IMR-90 (cell line): ENCODE results near the gene GRM2. TPM values are rescaled to one million over a fixed set of nuclear protein-coding genes. Genes with fewer than 3 reads are reported as not detected.

ENCODE experiments used
- ATAC-seq: fragments of 200-7000 bp; cut with Tn5 transposase; 2 replicates; pipeline ENCODE4 v1.9.1; 2020; ENCODE audit warnings: low read depth, mild to moderate bottlenecking, moderate library complexity
- BruUV-seq: library from RNA; stranded (reverse); fragments of 400-500 nt; replicated peaks from 2 replicates; lab custom pipeline; 2021; lab: Mats Ljungman, UMichigan
- CTCF ChIA-PET: fragments of 300-600 bp; formaldehyde crosslinking; extraction: SDS; loops from one replicate; lab custom pipeline; 2021; ENCODE audit warnings: antibody characterized with exemption; lab: Yijun Ruan, JAX
- POLR2A ChIA-PET: fragments of 300-600 bp; sonication (Branson Sonifier 250); formaldehyde crosslinking; loops from one replicate; lab custom pipeline; 2022; ENCODE audit warnings: antibody characterized with exemption; ENCODE audit not compliant: unreplicated experiment; lab: Charles Lee
- DNase-seq: peaks from one replicate; pipeline ENCODE4 v3.0.0; 2013
- H2AFZ ChIP-seq: replicated peaks from 2 replicates; pipeline ENCODE3; 2013; ENCODE audit warnings: low read length, mild to moderate bottlenecking; ENCODE audit not compliant: poor library complexity
- H2AK5ac ChIP-seq: 2 replicates; pipeline ENCODE4 v1.6.1; 2013; ENCODE audit warnings: low read depth, low read length, inconsistent platforms
- H2AK9ac ChIP-seq: replicated peaks from 2 replicates; pipeline ENCODE3; 2013; ENCODE audit warnings: mild to moderate bottlenecking, low read depth, low read length, moderate library complexity; ENCODE audit not compliant: poor library complexity
- H2BK120ac ChIP-seq: 2 replicates; pipeline ENCODE4 v1.6.1; 2013; ENCODE audit warnings: low read depth, low read length, inconsistent platforms
- H2BK15ac ChIP-seq: 3 replicates; pipeline ENCODE4 v1.6.1; 2013; ENCODE audit warnings: low read depth, low read length, inconsistent platforms
- H2BK20ac ChIP-seq: 2 replicates; pipeline ENCODE4 v1.6.1; 2013; ENCODE audit warnings: low read depth, mild to moderate bottlenecking, inconsistent platforms, low read length, moderate library complexity
- H2BK5ac ChIP-seq: 2 replicates; pipeline ENCODE4 v1.6.1; 2013; ENCODE audit warnings: mild to moderate bottlenecking, low read depth, low read length, inconsistent platforms; ENCODE audit not compliant: poor library complexity, severe bottlenecking
- H3K14ac ChIP-seq: replicated peaks from 2 replicates; pipeline ENCODE4 v1.6.1; 2013; ENCODE audit warnings: low read depth, low read length, inconsistent platforms
- H3K18ac ChIP-seq: 2 replicates; pipeline ENCODE4 v1.6.1; 2013; ENCODE audit warnings: low read depth, low read length, control low read depth
- H3K23ac ChIP-seq: 2 replicates; pipeline ENCODE4 v1.6.1; 2013; ENCODE audit warnings: low read depth, low read length, inconsistent platforms
- H3K27ac ChIP-seq: 2 replicates; pipeline ENCODE4 v1.5.1; 2013; ENCODE audit warnings: mild to moderate bottlenecking, control low read depth, low read length; ENCODE audit not compliant: insufficient read depth
- H3K27me3 ChIP-seq: 2 replicates; pipeline ENCODE4 v1.6.1; 2013; ENCODE audit warnings: low read length; ENCODE audit not compliant: control insufficient read depth, insufficient read depth
- H3K36me3 ChIP-seq: 2 replicates; pipeline ENCODE4 v1.6.1; 2013; ENCODE audit warnings: low read length, mixed read lengths; ENCODE audit not compliant: control insufficient read depth, insufficient read depth
- H3K4ac ChIP-seq: 2 replicates; pipeline ENCODE4 v1.6.1; 2013; ENCODE audit warnings: low read depth, low read length, inconsistent platforms
- H3K4me1 ChIP-seq: 2 replicates; pipeline ENCODE4 v1.6.1; 2013; ENCODE audit warnings: low read length, mixed read lengths; ENCODE audit not compliant: control insufficient read depth, insufficient read depth
- H3K4me2 ChIP-seq: 2 replicates; pipeline ENCODE4 v1.6.1; 2013; ENCODE audit warnings: low read depth, mild to moderate bottlenecking, control low read depth, low read length, moderate library complexity
- H3K4me3 ChIP-seq: 2 replicates; pipeline ENCODE4 v1.5.1; 2013; ENCODE audit warnings: low read depth, mild to moderate bottlenecking, control low read depth, low read length, moderate library complexity; ENCODE audit not compliant: insufficient read depth
- H3K56ac ChIP-seq: 2 replicates; pipeline ENCODE4 v1.6.1; 2013; ENCODE audit warnings: low read length, inconsistent platforms; ENCODE audit not compliant: insufficient read depth; ENCODE audit errors: extremely low read depth
- H3K79me1 ChIP-seq, 2 experiments: 2 replicates each; pipeline ENCODE4 v1.6.1; 2013; ENCODE audit warnings: low read length in 2 of 2, inconsistent platforms in 1 of 2, low read depth in 1 of 2
- H3K9ac ChIP-seq: 2 replicates; pipeline ENCODE4 v1.6.1; 2013; ENCODE audit warnings: low read depth, low read length, control low read depth
- H3K9me1 ChIP-seq: 2 replicates; pipeline ENCODE4 v1.6.1; 2013; ENCODE audit warnings: low read length, inconsistent platforms; ENCODE audit not compliant: insufficient read depth
- H3K9me3 ChIP-seq: 2 replicates; pipeline ENCODE4 v1.6.1; 2013; ENCODE audit warnings: low read length; ENCODE audit not compliant: control insufficient read depth, insufficient read depth
- H4K20me1 ChIP-seq: 2 replicates; pipeline ENCODE4 v1.6.1; 2013; ENCODE audit warnings: low read length, inconsistent platforms; ENCODE audit not compliant: insufficient read depth
- H4K5ac ChIP-seq: 2 replicates; pipeline ENCODE4 v1.6.1; 2013; ENCODE audit warnings: mild to moderate bottlenecking, low read depth, low read length, control low read depth
- H4K8ac ChIP-seq, 2 experiments: 2 replicates each; pipeline ENCODE4 v1.6.1; 2013; ENCODE audit warnings: low read depth in 2 of 2, low read length in 2 of 2, control low read depth in 1 of 2, inconsistent platforms in 1 of 2
- H4K91ac ChIP-seq: 2 replicates; pipeline ENCODE4 v1.6.1; 2013; ENCODE audit warnings: low read depth, low read length, inconsistent platforms; ENCODE audit not compliant: insufficient read depth
- BHLHE40 ChIP-seq: fragments of 150-350 bp; IDR thresholded peaks from 2 replicates; pipeline ENCODE4 v1.6.1; 2016; ENCODE audit warnings: mild to moderate bottlenecking, low read depth, low read length
- CEBPB ChIP-seq: IDR thresholded peaks from 2 replicates; pipeline ENCODE4 v1.6.1; 2012; ENCODE audit warnings: low read depth, low read length, improper control_type of control experiment
- CTCF ChIP-seq: conservative IDR thresholded peaks from 2 replicates; pipeline ENCODE4 v1.5.1; 2012; ENCODE audit warnings: mild to moderate bottlenecking, low read depth, low read length, improper control_type of control experiment
- ELK1 ChIP-seq: fragments of 150-350 bp; IDR thresholded peaks from 2 replicates; pipeline ENCODE4 v1.6.1; 2016; ENCODE audit warnings: low read depth, mild to moderate bottlenecking, low read length, moderate library complexity, borderline replicate concordance
- MAFK ChIP-seq: IDR thresholded peaks from 2 replicates; pipeline ENCODE4 v1.6.1; 2012; ENCODE audit warnings: low read depth, low read length, improper control_type of control experiment
- MAZ ChIP-seq: IDR thresholded peaks from 2 replicates; pipeline ENCODE4 v1.6.1; 2012; ENCODE audit warnings: low read depth, mild to moderate bottlenecking, low read length, improper control_type of control experiment, moderate library complexity, borderline replicate concordance
- MXI1 ChIP-seq: IDR thresholded peaks from 2 replicates; pipeline ENCODE4 v1.6.1; 2012; ENCODE audit warnings: low read depth, mild to moderate bottlenecking, low read length, moderate library complexity, borderline replicate concordance
- RCOR1 ChIP-seq: IDR thresholded peaks from 2 replicates; pipeline ENCODE4 v1.6.1; 2012; ENCODE audit warnings: mild to moderate bottlenecking, low read length, improper control_type of control experiment; ENCODE audit not compliant: insufficient replicate concordance
- RFX5 ChIP-seq: IDR thresholded peaks from 2 replicates; pipeline ENCODE4 v1.8.0; 2012; ENCODE audit warnings: low read depth, mild to moderate bottlenecking, low read length, moderate library complexity
- SMC3 ChIP-seq: fragments of 150-350 bp; IDR thresholded peaks from 2 replicates; pipeline ENCODE4 v1.6.1; 2016; ENCODE audit warnings: low read depth, mild to moderate bottlenecking, antibody characterized with exemption, low read length, moderate library complexity
- WGBS, 2 experiments: methylation state at CpG; one replicate each; pipeline versions ENCODE4 v1.1.5 to v1.1.7; 2013; ENCODE audit warnings: missing lambda C conversion rate in 2 of 2; ENCODE audit not compliant: insufficient read length in 1 of 2; ENCODE audit errors: extremely low coverage in 2 of 2; 5-methylcytosine and 5-hydroxymethylcytosine counted together
- dilution Hi-C: fragments of 300-500 bp; cut with HindIII; formaldehyde crosslinking; loops from one replicate; pipeline ENCODE4 v1.14.3; 2018; ENCODE audit warnings: low sequenced_read_pairs; ENCODE audit not compliant: unreplicated experiment
- in situ Hi-C: fragments of 300-500 bp; cut with MboI; formaldehyde crosslinking; loops from 3 replicates; pipeline ENCODE4 v1.14.3; 2019; ENCODE audit warnings: low sequenced_read_pairs, inconsistent platforms, mixed read lengths
- intact Hi-C: fragments of 100-400 bp; cut with micrococcal nuclease; formaldehyde crosslinking; loops from 2 replicates; pipeline ENCODE4 v1.10.0; 2022
- polyA plus RNA-seq, 3 experiments: library from polyadenylated mRNA; depleted of rRNA; stranded (reverse); fragments of >200 nt; gene quantifications; 2 replicates each; pipeline ENCODE4 v1.2.3, GENCODE V29; 2012; ENCODE audit warnings: low replicate concordance in 1 of 3
- total RNA-seq: library from RNA; depleted of rRNA; stranded (reverse); fragments of >200 nt; gene quantifications from 2 replicates; pipeline ENCODE4 v1.2.3, GENCODE V29; 2012

Gene GRM2
- total and polyA plus RNA-seq, 2 of the 4 experiments (the other 2 are of a cell fraction), result under 0.01 to 0.14 TPM

- WGBS, 2 experiments, result no CpG with 5 or more reads among the region's 3 CpGs
- Histone ChIP-seq H3K18ac (no peak overlapping the region), H2AK9ac (no peak overlapping the region), H3K4ac (no peak overlapping the region), H3K14ac (no peak overlapping the region), H3K27ac (no peak overlapping the region), H2AFZ (no peak overlapping the region), H2BK15ac (no peak overlapping the region), H2BK20ac (no peak overlapping the region), H3K79me1 (peaks cover 13 to 69% of the 10 kb centered on the region in 2 experiments; a peak in 3 of 4 replicates), H2BK120ac (no peak overlapping the region), H3K9me1 (peaks cover 12% of the 10 kb centered on the region), H3K56ac (no peak overlapping the region), H3K27me3 (no peaks in the 10 kb centered on the region), H4K20me1 (peaks cover 8% of the 10 kb centered on the region; the same call in 1 of the 2 replicates), H3K4me2 (no peak overlapping the region), H3K4me1 (peaks cover 9% of the 10 kb centered on the region), H3K36me3 (peaks cover 17% of the 10 kb centered on the region), H3K9me3 (no peaks in the 10 kb centered on the region), H3K4me3 (no peak overlapping the region), H3K9ac (no peak overlapping the region), H4K91ac (no peak overlapping the region), H2AK5ac (no peak overlapping the region), H4K8ac (no peak overlapping the region), H3K23ac (no peak overlapping the region), H2BK5ac (no peak overlapping the region), H4K5ac (no peak overlapping the region)
- no TSS peak for BruUV-seq
- TF ChIP-seq ELK1, result no peak
- no peak for TF ChIP-seq BHLHE40
- no peak for TF ChIP-seq MAFK
- TF ChIP-seq CTCF, result no peak
- no peak for TF ChIP-seq RFX5
- no peak for TF ChIP-seq RCOR1
- no peak for TF ChIP-seq MAZ
- no peak for TF ChIP-seq CEBPB
- TF ChIP-seq MXI1, result no peak
- no peak for TF ChIP-seq SMC3
- CTCF ChIA-PET, result interaction anchor here (1.0 kb wide), 1 partner anchor 13 kb away, joined by 4 read pairs; no protein-coding TSS in a partner anchor
- intact Hi-C loops (no loop called here), in situ Hi-C loops (loop anchor here (25.0 kb wide), 1 partner anchor 1064 kb away; the partner anchor contains the start of genes CISH and MAPKAPK3), dilution Hi-C loops (no loop called here)
- POLR2A ChIA-PET, result no interaction called here
- ATAC-seq, result no peak
- no peak for DNase-seq
Measured at GRCh38 chr3:51676102-51676640, 30.7 kb upstream of the GRM2 start.
